Stimulated activated CD4-positive, alpha-beta T cell treated with anti-CD3 and anti-CD28 coated beads, Interleukin-4, amount 100 ng/mL, for 24 hours (primary cell): Measurements from ENCODE around the gene RAET1L.
"Not testable (repeated sequence)": the region's sequence is repeated elsewhere in the genome, so short reads cannot be mapped to it uniquely, and the experiment has no call there.

Experiments
- DNase-seq: peaks from one replicate; pipeline ENCODE4 v3.0.0-alpha.2; 2020

Gene RAET1L

GRCh38 chr6:149990661-149991471 lies 34.5 kb downstream of the RAET1L start:
- no peak for DNase-seq

- DNase-seq, result no peak
Observed at GRCh38 chr6:149990212-149990660, 35.1 kb downstream of the RAET1L start.

DNA sequence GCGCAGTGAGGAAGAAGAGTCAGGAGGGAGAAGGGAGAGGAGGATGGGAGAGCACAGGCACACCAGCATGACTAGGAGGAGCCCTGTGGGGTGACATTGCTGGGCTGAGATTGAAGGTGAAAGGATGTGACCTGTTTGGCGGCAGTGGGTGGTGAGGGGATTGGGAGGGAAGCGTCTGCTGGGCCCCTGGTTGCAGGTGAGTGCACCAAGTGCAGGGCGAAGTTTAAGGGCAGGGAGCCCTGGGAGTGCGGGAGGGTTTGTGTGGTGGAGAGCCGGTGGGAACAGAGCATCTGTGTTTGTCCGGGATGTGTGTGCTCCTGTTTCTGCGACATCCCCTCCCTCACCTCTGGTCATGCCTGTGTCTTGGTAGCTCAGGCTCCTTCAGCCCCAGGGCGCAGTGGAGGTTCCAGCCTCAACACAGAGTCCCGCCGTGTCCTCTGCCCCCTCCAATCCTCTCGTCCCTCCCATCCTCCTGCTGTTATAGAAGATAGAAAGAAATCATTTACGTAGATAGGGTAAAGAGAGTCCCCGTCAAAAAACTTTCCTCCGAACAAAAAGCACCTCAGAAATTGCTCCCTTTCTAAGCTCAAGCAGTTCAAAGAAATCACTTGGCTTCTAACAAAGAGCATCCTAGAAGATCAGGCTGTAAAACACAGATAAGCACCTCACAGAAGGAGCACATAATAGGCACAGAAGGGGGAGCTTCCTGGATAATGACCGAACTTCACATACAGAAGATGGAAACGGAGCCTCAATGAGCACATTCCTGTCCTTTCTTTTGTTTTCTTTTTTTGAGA lies 36.6 kb downstream of the RAET1L start:
- no peak for DNase-seq

DNA sequence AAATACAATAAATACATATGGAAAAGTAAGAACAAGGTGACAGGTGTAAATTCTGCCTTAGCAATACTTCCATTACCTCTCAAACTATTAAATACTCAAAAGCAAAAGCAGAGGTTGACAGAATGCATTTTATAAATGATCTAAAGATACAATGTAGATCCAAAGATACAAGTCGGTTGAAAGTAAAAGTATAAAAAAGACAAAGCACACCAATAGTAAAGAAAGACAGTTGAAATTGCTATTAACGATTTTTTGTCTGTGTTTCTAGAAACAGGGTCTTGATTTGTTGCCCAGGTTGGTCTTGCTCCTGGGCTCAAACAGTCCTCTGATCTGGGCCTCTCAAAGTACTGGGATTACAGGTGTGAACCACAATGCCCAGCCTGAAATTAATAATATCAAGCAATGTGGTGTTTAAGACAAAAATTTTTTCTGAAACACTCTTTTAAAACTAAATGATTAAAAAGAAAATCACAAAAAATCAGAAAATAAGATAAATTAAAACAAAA lies 37.7 kb downstream of the RAET1L start:
- DNase-seq, result no peak

GRCh38 chr6:149985481-149985937 lies 39.8 kb downstream of the RAET1L start:
- no peak for DNase-seq

- no peak for DNase-seq
Observed at GRCh38 chr6:149984773-149985172, 40.6 kb downstream of the RAET1L start.

DNA sequence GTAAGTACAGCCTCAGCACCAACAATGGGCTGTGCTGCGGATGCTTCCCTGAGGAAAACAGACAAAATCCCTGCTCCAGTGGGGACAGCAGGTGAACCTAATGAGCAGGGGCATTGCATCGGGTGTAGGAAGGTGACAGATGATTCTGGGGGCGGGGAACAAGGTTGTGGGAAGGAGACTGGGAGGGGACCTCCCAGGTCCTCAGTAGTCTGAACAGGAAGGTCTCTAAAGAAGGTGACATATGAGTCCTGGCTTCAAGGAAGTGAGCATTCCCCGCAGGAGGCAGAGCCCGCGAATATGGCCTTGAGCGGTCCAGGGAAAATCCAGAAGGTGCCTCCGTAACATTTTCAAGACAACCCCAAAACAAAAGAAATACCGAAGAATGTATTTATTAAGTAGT lies 42.2 kb downstream of the RAET1L start:
- DNase-seq, result no peak

DNA sequence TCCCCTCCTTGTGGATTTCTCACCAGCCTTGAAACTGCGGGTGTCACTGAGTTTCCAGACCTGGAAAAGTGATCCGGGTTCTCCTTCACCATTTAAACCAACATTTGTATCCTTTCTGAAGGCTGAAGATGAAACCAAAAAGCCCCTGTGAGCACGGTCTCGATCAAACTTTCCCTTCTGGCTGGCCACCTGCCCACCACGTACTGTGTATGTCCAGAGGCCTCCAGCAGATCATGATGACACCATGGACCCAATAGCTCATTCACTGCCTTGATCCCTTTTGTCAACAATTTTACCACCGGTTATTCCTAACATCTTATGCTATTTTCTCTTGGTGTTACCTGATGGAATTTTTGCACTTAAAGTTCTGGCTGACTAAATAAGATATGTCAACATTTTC lies 46.0 kb downstream of the RAET1L start:
- DNase-seq, result no peak

DNA sequence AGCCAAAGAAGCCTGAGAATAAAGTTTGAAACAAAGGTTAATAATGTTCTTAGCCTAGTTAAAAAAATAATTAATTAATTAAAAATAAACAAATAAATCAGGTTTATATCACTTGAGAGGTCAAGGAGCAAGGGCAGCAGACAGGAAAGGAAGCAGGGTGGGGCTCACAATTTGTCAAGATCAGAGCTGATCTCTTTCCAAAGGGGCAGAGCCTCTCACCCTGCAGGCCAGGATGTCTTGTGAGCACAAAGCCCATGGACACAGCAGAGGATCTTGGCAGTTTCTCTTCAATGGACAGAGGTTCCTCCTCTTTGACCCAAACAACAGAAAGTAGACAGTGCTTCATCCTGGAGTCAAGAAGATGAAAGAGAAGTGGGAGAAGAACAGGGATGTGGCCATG lies 46.7 kb downstream of the RAET1L start:
- DNase-seq, result no peak

DNA sequence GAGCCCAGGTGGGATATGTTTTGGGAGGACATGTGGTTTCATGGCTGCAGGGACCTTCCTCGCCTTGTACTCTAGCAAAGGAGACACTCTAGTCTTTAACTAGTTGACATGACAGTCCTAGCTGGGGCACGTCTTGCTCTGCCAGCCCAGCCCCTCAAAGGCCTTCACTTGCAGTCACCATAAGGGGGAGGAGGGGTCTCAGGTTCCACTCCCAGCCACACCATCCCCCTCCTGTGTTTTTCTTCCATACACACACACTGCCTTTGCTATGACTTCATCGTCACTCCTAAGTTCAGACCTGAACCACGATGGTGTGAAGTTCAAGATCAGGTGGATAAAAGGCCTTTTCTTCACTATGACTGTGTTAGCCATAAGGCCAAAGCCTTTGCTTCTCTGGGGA lies 48.1 kb downstream of the RAET1L start:
- DNase-seq, result no peak

DNA sequence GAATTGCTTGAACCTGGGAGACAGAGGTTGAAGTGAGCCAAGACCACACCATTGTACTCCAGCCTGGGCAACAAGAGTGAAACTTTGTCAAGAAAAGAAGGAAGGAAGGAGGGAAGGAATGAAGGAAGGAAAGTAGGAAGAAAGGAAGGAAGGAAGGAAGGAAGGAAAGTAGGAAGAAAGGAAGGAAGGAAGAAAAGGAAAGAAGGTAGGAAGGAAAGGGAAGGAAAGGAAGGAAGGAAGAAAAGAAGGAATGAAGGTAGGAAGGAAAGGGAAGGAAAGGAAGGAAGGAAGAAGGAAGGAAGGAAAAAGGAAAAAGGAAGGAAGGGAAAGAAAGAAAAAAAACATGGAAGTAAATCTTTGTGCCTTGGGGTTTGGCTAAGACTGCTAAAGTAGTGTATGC lies 49.9 kb downstream of the RAET1L start:
- no peak for DNase-seq

- no peak for DNase-seq
Observed at GRCh38 chr6:149974825-149975224, 50.5 kb downstream of the RAET1L start.

DNA sequence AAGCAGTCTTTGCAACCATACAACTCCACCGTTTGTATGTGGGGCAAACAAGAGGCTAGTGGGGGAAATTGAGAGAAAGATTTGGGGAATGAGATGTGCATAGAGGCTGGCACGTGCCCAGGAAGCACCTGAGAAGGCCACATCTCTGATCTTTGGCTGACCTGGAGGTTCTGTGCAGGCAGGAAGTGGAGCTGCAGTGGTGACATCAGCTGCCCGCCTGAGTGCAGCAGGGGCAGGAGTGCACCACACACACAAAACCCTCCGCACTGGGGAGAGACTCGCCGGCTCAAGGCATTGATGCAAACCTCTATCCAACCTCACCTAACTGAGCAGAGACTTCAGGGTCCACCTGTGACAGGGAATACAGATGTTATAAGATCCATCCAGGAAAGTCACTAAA lies 50.9 kb downstream of the RAET1L start:
- DNase-seq, result not testable (repeated sequence)

GRCh38 chr6:149969635-149970034 lies 55.7 kb downstream of the RAET1L start:
- DNase-seq, result no peak

DNA sequence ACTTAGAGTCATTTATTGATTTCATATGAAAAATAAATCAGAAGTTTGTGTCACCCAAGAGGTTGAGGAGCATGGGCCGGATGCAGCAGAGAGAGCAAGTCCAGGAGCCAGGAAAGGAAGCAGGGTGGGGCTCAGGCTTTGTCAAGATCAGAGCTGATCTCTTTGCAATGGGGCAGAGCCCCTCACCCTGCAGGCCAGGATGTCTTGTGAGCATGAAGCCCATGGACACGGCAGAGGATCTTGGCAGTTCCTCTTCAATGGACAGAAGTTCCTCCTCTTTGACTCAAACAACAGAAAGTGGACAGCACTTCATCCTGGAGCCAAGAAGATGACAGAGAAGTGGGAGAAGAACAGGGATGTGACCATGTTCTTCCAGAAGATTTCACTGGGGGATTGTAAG lies 56.4 kb downstream of the RAET1L start:
- not testable (repeated sequence) for DNase-seq
